Spleen (tissue), 11 donors: ENCODE measurements around the gene KCNMB4. TPM values are rescaled to one million over a fixed set of nuclear protein-coding genes. Genes with fewer than 3 reads are reported as not detected.

ENCODE experiments used
- DNase-seq: peaks from one replicate; pipeline ENCODE4 v3.0.0-alpha.2; 2020
- H3K27ac ChIP-seq, 8 donors: fragments of 200-600 bp; sonication (generic) in 7 of 8; 1 replicate in 4 of 8; 2 replicates in 4 of 8; pipeline versions ENCODE4 v1.5.0 to v1.8.0; 2016 to 2021; ENCODE audit warnings: inconsistent platforms in 4 of 8, mild to moderate bottlenecking in 4 of 8, moderate library complexity in 1 of 8
- H3K27me3 ChIP-seq, 7 donors: fragments of 200-600 bp; sonication (generic) in 6 of 7; replicated peaks in 1 of 7; 1 replicate in 4 of 7; 2 replicates in 3 of 7; pipeline versions ENCODE4 v1.5.0 to v1.8.0; 2016 to 2021; ENCODE audit warnings: inconsistent platforms in 3 of 7, mild to moderate bottlenecking in 1 of 7
- H3K36me3 ChIP-seq, 6 donors: fragments of 200-600 bp; sonication (generic) in 5 of 6; 1 replicate in 4 of 6; 2 replicates in 2 of 6; pipeline versions ENCODE4 v1.5.0 to v1.8.0; 2016 to 2021; ENCODE audit warnings: inconsistent platforms in 2 of 6
- H3K4me1 ChIP-seq, 6 donors: fragments of 200-600 bp; sonication (generic) in 5 of 6; 1 replicate in 3 of 6; 2 replicates in 3 of 6; pipeline versions ENCODE4 v1.5.0 to v1.8.0; 2016 to 2021; ENCODE audit warnings: inconsistent platforms in 3 of 6
- H3K4me3 ChIP-seq, 8 donors: fragments of 200-600 bp; sonication (generic) in 7 of 8; 1 replicate in 4 of 8; 2 replicates in 4 of 8; pipeline versions ENCODE4 v1.5.0 to v1.8.0; 2016 to 2021; ENCODE audit warnings: inconsistent platforms in 4 of 8, mild to moderate bottlenecking in 4 of 8, moderate library complexity in 2 of 8
- H3K9me3 ChIP-seq, 8 donors: fragments of 200-600 bp; sonication (generic) in 7 of 8; 1 replicate in 4 of 8; 2 replicates in 4 of 8; pipeline versions ENCODE4 v1.5.0 to v1.8.0; 2016 to 2021; ENCODE audit warnings: inconsistent platforms in 4 of 8
- CTCF ChIP-seq, 11 experiments: fragments of 200-600 bp in 7 of 11; fragments of 450-650 bp in 4 of 11; sonication (generic) in 4 of 11; IDR thresholded peaks in 8 of 11; conservative IDR thresholded peaks in 3 of 11; 1 replicate in 7 of 11; 2 replicates in 4 of 11; pipeline versions ENCODE4 v1.4.0 to v1.8.0; 2016 to 2021; ENCODE audit warnings: antibody characterized with exemption in 11 of 11, inconsistent platforms in 4 of 11, mild to moderate bottlenecking in 1 of 11
- POLR2A ChIP-seq, 3 donors: fragments of 450-650 bp; IDR thresholded peaks; one replicate each; pipeline ENCODE4 v1.5.1; 2017; ENCODE audit warnings: antibody characterized with exemption in 3 of 3, mild to moderate bottlenecking in 1 of 3
- POLR2AphosphoS5 ChIP-seq, 3 donors: sonication (generic); formaldehyde crosslinking; IDR thresholded peaks; one replicate each; pipeline ENCODE4 v1.5.1; 2017; ENCODE audit warnings: antibody characterized with exemption in 3 of 3
- WGBS, 5 donors: extraction: QIAGEN DNeasy Blood & Tissue Kit in 3 of 5; methylation state at CpG; one replicate each; pipeline versions ENCODE4 v1.1.5 to v1.1.7; 2013 to 2018; 5-methylcytosine and 5-hydroxymethylcytosine counted together
- intact Hi-C: fragments of 100-400 bp; cut with DNase I; formaldehyde crosslinking; loops from one replicate; pipeline ENCODE4 v1.15.0; 2023; ENCODE audit warnings: low total_unique reads
- polyA plus RNA-seq, 3 donors: library from polyadenylated mRNA; stranded (reverse); fragments of 200-250 nt; gene quantifications; one replicate each; pipeline ENCODE4 v1.2.1, GENCODE V29; 2013
- total RNA-seq, 7 donors: library from RNA; depleted of rRNA in 3 of 7; stranded (reverse); fragments of >200 nt in 3 of 7; fragmentation: NEBNext Ultra II Directional in 4 of 7; extraction: Animal tissue kit (Norgen Biotek cat#: 25700) in 4 of 7; gene quantifications; one replicate each; pipeline versions ENCODE4 v1.1.0 to v1.2.1, GENCODE V29; 2016 to 2021
- donor health status: healthy with polysubstance abuse.
- donor health status: DM: no; HTN: no; CAD: no; lungs with moderate emphysema.
- donor health status: DM: no; HTN: no; CAD: no.
- donor health status: Bipolar disorder and iron deficiency.
- donor health status: healthy.
- donor health status: DM: no; HTN: no; CAD: no.
- donor health status: DM: yes; HTN: yes; CAD: no.

KCNMB4 gene
- total and polyA plus RNA-seq, 10 donors: 1.1 to 6.3 (median 2.4) TPM

- DNase-seq: no peak
- no peak for TF ChIP-seq POLR2A (IDR thresholded peaks at IDR 0.05)
- WGBS, 5 donors: 80 to 91% (median 87%) methylated on average over 3 of the region's 3 CpGs
- Histone ChIP-seq H3K27ac (no peak overlapping the region), H3K4me3 (no peak overlapping the region), H3K9me3 (no peaks in the 10 kb centered on the region), H3K36me3 (no peaks in the 10 kb centered on the region), H3K4me1 (no peaks in the 10 kb centered on the region), H3K27me3 (no peaks in the 10 kb centered on the region)
- intact Hi-C loops: no loop called here
These were observed 61.5 kb downstream of the KCNMB4 start for GRCh38 chr12:70427611-70428010.

GRCh38 chr12:70430400-70430799 lies 64.3 kb downstream of the KCNMB4 start:
- WGBS, 5 donors: 91 to 96% (median 92%) methylated on average over 11 of the region's 11 CpGs
- no peak overlapping the region for H3K27ac ChIP-seq
- no peaks in the 10 kb centered on the region for H3K36me3 ChIP-seq
- H3K27me3 ChIP-seq: no peaks in the 10 kb centered on the region
- intact Hi-C loops: no loop called here
- peaks cover 0 to 4% (median 1%) of the 10 kb centered on the region in 8 donors for H3K9me3 ChIP-seq
- TF ChIP-seq POLR2A (IDR thresholded peaks at IDR 0.05): no peak
- TF ChIP-seq CTCF (IDR thresholded peaks at IDR 0.05 in 8 of 11, conservative IDR thresholded peaks at IDR 0.05 in 3 of 11): no peak
- TF ChIP-seq POLR2AphosphoS5 (IDR thresholded peaks at IDR 0.05): no peak
- no peak for DNase-seq
- no peaks in the 10 kb centered on the region for H3K4me1 ChIP-seq
- H3K4me3 ChIP-seq: no peak overlapping the region

GRCh38 chr12:70436836-70437235 lies 70.7 kb downstream of the KCNMB4 start:
- intact Hi-C loops: no loop called here
- H3K9me3 ChIP-seq: peaks cover 0 to 6% (median 1%) of the 10 kb centered on the region in 8 donors
- H3K27ac ChIP-seq: no peak overlapping the region
- H3K4me3 ChIP-seq: no peak overlapping the region
- no peaks in the 10 kb centered on the region for H3K4me1 ChIP-seq
- peaks cover 0 to 6% (median 0%) of the 10 kb centered on the region in 7 donors for H3K27me3 ChIP-seq
- DNase-seq: no peak
- no peaks in the 10 kb centered on the region for H3K36me3 ChIP-seq
- no peak for TF ChIP-seq POLR2A (IDR thresholded peaks at IDR 0.05)
- no peak for TF ChIP-seq POLR2AphosphoS5 (IDR thresholded peaks at IDR 0.05)
- no peak for TF ChIP-seq CTCF (IDR thresholded peaks at IDR 0.05 in 8 of 11, conservative IDR thresholded peaks at IDR 0.05 in 3 of 11)

GRCh38 chr12:70443062-70443673 lies 77.1 kb downstream of the KCNMB4 start:
- H3K27ac ChIP-seq: no peak overlapping the region
- no peaks in the 10 kb centered on the region for H3K36me3 ChIP-seq
- TF ChIP-seq POLR2A (IDR thresholded peaks at IDR 0.05) (no peak), POLR2AphosphoS5 (IDR thresholded peaks at IDR 0.05) (no peak), CTCF (IDR thresholded peaks at IDR 0.05 in 8 of 11, conservative IDR thresholded peaks at IDR 0.05 in 3 of 11) (no peak)
- H3K4me3 ChIP-seq: no peak overlapping the region
- no peaks in the 10 kb centered on the region for H3K4me1 ChIP-seq
- peaks cover 0 to 6% (median 0%) of the 10 kb centered on the region in 8 donors for H3K9me3 ChIP-seq
- 0 to 4% (median 0%) methylated on average over 1 of the region's 1 CpG for WGBS, 5 donors
- intact Hi-C loops: no loop called here
- peaks cover 0 to 6% (median 0%) of the 10 kb centered on the region in 7 donors for H3K27me3 ChIP-seq
- no peak for DNase-seq
